SKM-1 treated with dmso at 0.1 percent for 144 hours (cell line): ENCODE measurements around the gene LRRC26.

Experiments used
- DNase-seq: peaks from one replicate; lab custom pipeline; 2025; ENCODE audit not compliant: unreplicated experiment; lab: John Stamatoyannopoulos, UW

Gene LRRC26

GRCh38 chr9:137199411-137200121 lies 29.7 kb upstream of the LRRC26 start:
- DNase-seq = no peak

GRCh38 chr9:137198902-137199283 lies 29.0 kb upstream of the LRRC26 start:
- DNase-seq = no peak

- DNase-seq = no peak
Measured at GRCh38 chr9:137198051-137198901, 28.4 kb upstream of the LRRC26 start.

- DNase-seq = no peak
Measured at GRCh38 chr9:137195525-137196220, 25.8 kb upstream of the LRRC26 start.

GRCh38 chr9:137194909-137195308 lies 25.1 kb upstream of the LRRC26 start:
- DNase-seq = no peak

- no peak for DNase-seq
Measured at GRCh38 chr9:137194388-137194787, 24.5 kb upstream of the LRRC26 start.

- no peak for DNase-seq
Measured at GRCh38 chr9:137193771-137194170, 23.9 kb upstream of the LRRC26 start.

GRCh38 chr9:137192859-137193258 lies 23.0 kb upstream of the LRRC26 start:
- DNase-seq = no peak

GRCh38 chr9:137192448-137192780 lies 22.6 kb upstream of the LRRC26 start:
- DNase-seq = no peak

GRCh38 chr9:137191691-137192447 lies 22.0 kb upstream of the LRRC26 start:
- DNase-seq = no peak

- DNase-seq = no peak
Measured at GRCh38 chr9:137191245-137191644, 21.4 kb upstream of the LRRC26 start.

- DNase-seq = no peak
Measured at GRCh38 chr9:137190315-137190856, 20.5 kb upstream of the LRRC26 start.

GRCh38 chr9:137189297-137190295 lies 19.7 kb upstream of the LRRC26 start:
- DNase-seq = no peak

- peak; percentile 82 for DNase-seq
Measured at GRCh38 chr9:137188490-137189296, 18.8 kb upstream of the LRRC26 start, which contains the start of the genes ANAPC2 and SSNA1. Gene ANAPC2 (minus strand): TSS chr9:137188560. CDS start chr9:137188532, 28 bp downstream. Gene SSNA1 (plus strand): TSS chr9:137188676. CDS start chr9:137188727, 51 bp downstream.

GRCh38 chr9:137188086-137188489 lies 18.2 kb upstream of the LRRC26 start:
- DNase-seq = no peak

GRCh38 chr9:137187386-137187785 lies 17.5 kb upstream of the LRRC26 start:
- no peak for DNase-seq

GRCh38 chr9:137186385-137186784 lies 16.5 kb upstream of the LRRC26 start:
- DNase-seq = no peak

- no peak for DNase-seq
Measured at GRCh38 chr9:137185921-137186320, 16.1 kb upstream of the LRRC26 start.
